PFSK-1 (cell line): ENCODE results near the gene WDR11.

Source experiments
- POLR2AphosphoS5 ChIP-seq: IDR thresholded peaks from 2 replicates; pipeline ENCODE4 v1.6.1; 2012; ENCODE audit warnings: low read depth, mild to moderate bottlenecking, control low read depth, low read length, moderate library complexity
- TAF1 ChIP-seq: IDR thresholded peaks from 2 replicates; pipeline ENCODE4 v1.6.1; 2012; ENCODE audit warnings: low read length, control low read depth, borderline replicate concordance; ENCODE audit not compliant: insufficient read depth

GRCh38 chr10:120948889-120949608 is 97.9 kb downstream of the WDR11 start:
- no peak for TF ChIP-seq POLR2AphosphoS5
- no peak for TF ChIP-seq TAF1
